GM21526 (cell line): ENCODE measurements around the gene RCOR1.
"Not testable (repeated sequence)": the region's sequence is repeated elsewhere in the genome, so short reads cannot be mapped to it uniquely, and the experiment has no call there.

Experiments
- ATAC-seq: cut with Tn5 transposase; IDR thresholded peaks from one replicate; pipeline ENCODE4 v1.9.1; 2021; ENCODE audit warnings: moderate library complexity; ENCODE audit not compliant: unreplicated experiment, low FRiP score

The RCOR1 gene

GRCh38 chr14:102624666-102625065 is 32.2 kb downstream of the RCOR1 start:
- ATAC-seq: no peak

- ATAC-seq: no peak
These were observed 33.3 kb downstream of the RCOR1 start for GRCh38 chr14:102625564-102626296.

GRCh38 chr14:102626530-102626929 is 34.1 kb downstream of the RCOR1 start:
- no peak for ATAC-seq

GRCh38 chr14:102629011-102629444 is 36.6 kb downstream of the RCOR1 start:
- ATAC-seq: no peak

- no peak for ATAC-seq
These were observed 37.4 kb downstream of the RCOR1 start for GRCh38 chr14:102629808-102630350.

GRCh38 chr14:102630405-102630804 is 38.0 kb downstream of the RCOR1 start:
- no peak for ATAC-seq

GRCh38 chr14:102630881-102631280 is 38.4 kb downstream of the RCOR1 start:
- ATAC-seq: no peak

GRCh38 chr14:102633906-102634595 is 41.6 kb downstream of the RCOR1 start:
- ATAC-seq: no peak

- ATAC-seq: not testable (repeated sequence)
These were observed 47.2 kb downstream of the RCOR1 start for GRCh38 chr14:102639611-102640010.

GRCh38 chr14:102644523-102644922 is 52.1 kb downstream of the RCOR1 start:
- ATAC-seq: no peak

GRCh38 chr14:102645746-102646440 is 53.4 kb downstream of the RCOR1 start:
- no peak for ATAC-seq

GRCh38 chr14:102646615-102647014 is 54.2 kb downstream of the RCOR1 start:
- ATAC-seq: no peak

GRCh38 chr14:102652194-102652593 is 59.7 kb downstream of the RCOR1 start:
- ATAC-seq: no peak

- ATAC-seq: no peak
These were observed 61.8 kb downstream of the RCOR1 start for GRCh38 chr14:102654298-102654697.

GRCh38 chr14:102655137-102655536 is 62.7 kb downstream of the RCOR1 start:
- ATAC-seq: no peak

GRCh38 chr14:102659797-102660196 is 67.3 kb downstream of the RCOR1 start:
- ATAC-seq: no peak

GRCh38 chr14:102661614-102662013 is 69.2 kb downstream of the RCOR1 start:
- ATAC-seq: no peak

GRCh38 chr14:102662636-102663430 is 70.4 kb downstream of the RCOR1 start:
- no peak for ATAC-seq

- no peak for ATAC-seq
These were observed 71.0 kb downstream of the RCOR1 start for GRCh38 chr14:102663440-102663839.

- no peak for ATAC-seq
These were observed 73.2 kb downstream of the RCOR1 start for GRCh38 chr14:102665621-102666020.
